ENCODE results near the gene HEPHL1. TPM values are rescaled to one million over a fixed set of nuclear protein-coding genes. Genes with fewer than 3 reads are reported as not detected.

The HEPHL1 gene
- total and polyA plus RNA-seq, 2 experiments from 2014 or later, result 0.07 to 0.21 TPM

DNA sequence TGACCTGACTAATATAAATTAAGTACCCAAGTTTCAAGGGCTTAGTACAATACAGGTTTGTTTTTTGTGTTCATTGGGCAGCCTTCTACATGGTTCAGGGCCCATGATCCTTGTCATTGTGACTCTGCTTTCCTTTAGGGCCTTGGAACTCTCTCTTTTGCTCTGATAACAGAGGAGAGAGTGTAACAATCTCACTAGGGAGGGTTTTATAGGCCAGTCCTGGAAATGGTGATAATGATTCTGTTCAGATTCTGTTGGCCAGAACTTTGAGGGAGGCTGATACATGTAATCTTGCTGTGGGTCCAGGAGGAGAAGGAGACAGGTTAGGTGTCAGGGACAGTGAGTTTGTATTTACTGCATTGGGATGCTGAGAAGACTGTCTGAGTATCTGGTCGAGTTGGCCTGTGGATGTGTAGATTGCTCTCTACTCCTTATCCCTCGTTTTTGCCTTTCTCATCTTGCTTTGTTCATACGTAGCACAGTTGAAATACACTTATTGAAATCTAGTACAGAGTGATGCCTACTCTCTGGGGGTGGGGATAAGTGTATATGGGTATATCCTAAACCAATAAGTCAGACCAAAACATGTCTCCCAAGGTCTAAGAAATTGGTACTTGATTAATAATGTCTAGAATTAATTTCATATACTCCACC, 37.5 kb upstream of the HEPHL1 start:
- peaks cover 2% of the 10 kb centered on the region; the same call in 2 of the 3 replicates for H3K4me1 Mint-ChIP-seq
- no peak overlapping the region for H3K27ac Mint-ChIP-seq
- ATAC-seq (no peak), DNase-seq (ENCODE audit: low spot score) (no peak)
- no peaks in the 10 kb centered on the region for H3F3A ChIP-seq (replicated peaks; ENCODE audit: low read depth)
- no peaks in the 10 kb centered on the region for H3K9me3 Mint-ChIP-seq
- 0 out of 2 replicates have a peak overlapping the region, but pooled peaks have one; percentile 14 for H2AFZ ChIP-seq
- H3K4me1 ChIP-seq (ENCODE audit: insufficient read depth), result no peaks in the 10 kb centered on the region
- TF ChIP-seq, protein P1, sequence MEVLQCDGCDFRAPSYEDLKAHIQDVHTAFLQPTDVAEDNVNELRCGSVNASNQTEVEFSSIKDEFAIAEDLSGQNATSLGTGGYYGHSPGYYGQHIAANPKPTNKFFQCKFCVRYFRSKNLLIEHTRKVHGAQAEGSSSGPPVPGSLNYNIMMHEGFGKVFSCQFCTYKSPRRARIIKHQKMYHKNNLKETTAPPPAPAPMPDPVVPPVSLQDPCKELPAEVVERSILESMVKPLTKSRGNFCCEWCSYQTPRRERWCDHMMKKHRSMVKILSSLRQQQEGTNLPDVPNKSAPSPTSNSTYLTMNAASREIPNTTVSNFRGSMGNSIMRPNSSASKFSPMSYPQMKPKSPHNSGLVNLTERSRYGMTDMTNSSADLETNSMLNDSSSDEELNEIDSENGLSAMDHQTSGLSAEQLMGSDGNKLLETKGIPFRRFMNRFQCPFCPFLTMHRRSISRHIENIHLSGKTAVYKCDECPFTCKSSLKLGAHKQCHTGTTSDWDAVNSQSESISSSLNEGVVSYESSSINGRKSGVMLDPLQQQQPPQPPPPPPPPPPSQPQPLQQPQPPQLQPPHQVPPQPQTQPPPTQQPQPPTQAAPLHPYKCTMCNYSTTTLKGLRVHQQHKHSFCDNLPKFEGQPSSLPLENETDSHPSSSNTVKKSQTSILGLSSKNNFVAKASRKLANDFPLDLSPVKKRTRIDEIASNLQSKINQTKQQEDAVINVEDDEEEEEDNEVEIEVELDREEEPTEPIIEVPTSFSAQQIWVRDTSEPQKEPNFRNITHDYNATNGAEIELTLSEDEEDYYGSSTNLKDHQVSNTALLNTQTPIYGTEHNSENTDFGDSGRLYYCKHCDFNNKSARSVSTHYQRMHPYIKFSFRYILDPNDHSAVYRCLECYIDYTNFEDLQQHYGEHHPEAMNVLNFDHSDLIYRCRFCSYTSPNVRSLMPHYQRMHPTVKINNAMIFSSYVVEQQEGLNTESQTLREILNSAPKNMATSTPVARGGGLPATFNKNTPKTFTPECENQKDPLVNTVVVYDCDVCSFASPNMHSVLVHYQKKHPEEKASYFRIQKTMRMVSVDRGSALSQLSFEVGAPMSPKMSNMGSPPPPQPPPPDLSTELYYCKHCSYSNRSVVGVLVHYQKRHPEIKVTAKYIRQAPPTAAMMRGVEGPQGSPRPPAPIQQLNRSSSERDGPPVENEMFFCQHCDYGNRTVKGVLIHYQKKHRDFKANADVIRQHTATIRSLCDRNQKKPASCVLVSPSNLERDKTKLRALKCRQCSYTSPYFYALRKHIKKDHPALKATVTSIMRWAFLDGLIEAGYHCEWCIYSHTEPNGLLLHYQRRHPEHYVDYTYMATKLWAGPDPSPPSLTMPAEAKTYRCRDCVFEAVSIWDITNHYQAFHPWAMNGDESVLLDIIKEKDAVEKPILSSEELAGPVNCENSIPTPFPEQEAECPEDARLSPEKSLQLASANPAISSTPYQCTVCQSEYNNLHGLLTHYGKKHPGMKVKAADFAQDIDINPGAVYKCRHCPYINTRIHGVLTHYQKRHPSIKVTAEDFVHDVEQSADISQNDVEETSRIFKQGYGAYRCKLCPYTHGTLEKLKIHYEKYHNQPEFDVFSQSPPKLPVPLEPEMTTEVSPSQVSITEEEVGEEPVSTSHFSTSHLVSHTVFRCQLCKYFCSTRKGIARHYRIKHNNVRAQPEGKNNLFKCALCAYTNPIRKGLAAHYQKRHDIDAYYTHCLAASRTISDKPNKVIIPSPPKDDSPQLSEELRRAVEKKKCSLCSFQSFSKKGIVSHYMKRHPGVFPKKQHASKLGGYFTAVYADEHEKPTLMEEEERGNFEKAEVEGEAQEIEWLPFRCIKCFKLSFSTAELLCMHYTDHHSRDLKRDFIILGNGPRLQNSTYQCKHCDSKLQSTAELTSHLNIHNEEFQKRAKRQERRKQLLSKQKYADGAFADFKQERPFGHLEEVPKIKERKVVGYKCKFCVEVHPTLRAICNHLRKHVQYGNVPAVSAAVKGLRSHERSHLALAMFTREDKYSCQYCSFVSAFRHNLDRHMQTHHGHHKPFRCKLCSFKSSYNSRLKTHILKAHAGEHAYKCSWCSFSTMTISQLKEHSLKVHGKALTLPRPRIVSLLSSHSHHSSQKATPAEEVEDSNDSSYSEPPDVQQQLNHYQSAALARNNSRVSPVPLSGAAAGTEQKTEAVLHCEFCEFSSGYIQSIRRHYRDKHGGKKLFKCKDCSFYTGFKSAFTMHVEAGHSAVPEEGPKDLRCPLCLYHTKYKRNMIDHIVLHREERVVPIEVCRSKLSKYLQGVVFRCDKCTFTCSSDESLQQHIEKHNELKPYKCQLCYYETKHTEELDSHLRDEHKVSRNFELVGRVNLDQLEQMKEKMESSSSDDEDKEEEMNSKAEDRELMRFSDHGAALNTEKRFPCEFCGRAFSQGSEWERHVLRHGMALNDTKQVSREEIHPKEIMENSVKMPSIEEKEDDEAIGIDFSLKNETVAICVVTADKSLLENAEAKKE (CRISPR knock-in tag; IDR thresholded peaks at IDR 0.05), result no peak
- no peaks in the 10 kb centered on the region for H3K27me3 Mint-ChIP-seq (ENCODE audit: insufficient read depth, low read depth, poor library complexity)
- H3K9me2 ChIP-seq (ENCODE audit: insufficient read depth), result no peaks in the 10 kb centered on the region
- no peaks in the 10 kb centered on the region for H3K36me3 ChIP-seq (ENCODE audit: insufficient read depth)
- no peak overlapping the region for H3K4me3 ChIP-seq
- H3K4me2 ChIP-seq, result no peak overlapping the region
- H3K27me3 ChIP-seq (ENCODE audit: insufficient read depth), result no peaks in the 10 kb centered on the region
- no peak overlapping the region for H3K27ac ChIP-seq (ENCODE audit: low read depth)
- H4K20me1 ChIP-seq (replicated peaks; ENCODE audit: insufficient read depth), result no peaks in the 10 kb centered on the region; the same call in 1 of the 2 replicates
- H3K36me3 Mint-ChIP-seq (ENCODE audit: low read depth), result no peaks in the 10 kb centered on the region
- no peak overlapping the region for H3K4me3 Mint-ChIP-seq
- no peaks in the 10 kb centered on the region for H3K79me2 ChIP-seq (replicated peaks; ENCODE audit: insufficient read depth)

DNA sequence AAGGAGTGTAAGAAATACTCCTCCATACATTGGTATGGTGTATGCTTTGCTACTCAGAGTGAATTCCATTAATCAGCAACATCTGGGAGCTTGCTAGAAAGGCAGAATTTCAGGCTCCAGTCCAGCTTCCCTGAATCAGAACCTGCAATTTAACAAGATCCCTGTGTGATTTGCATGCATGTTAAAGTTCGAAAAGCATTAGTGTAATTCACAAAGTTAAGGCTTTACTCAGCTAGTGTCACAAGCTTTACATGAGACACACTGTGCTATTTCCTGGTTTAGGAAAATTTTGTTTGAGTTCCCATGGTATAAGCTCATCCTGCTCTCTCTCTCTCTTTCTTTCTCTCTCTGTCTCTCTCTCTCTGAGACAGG, 37.0 kb upstream of the HEPHL1 start:
- no peaks in the 10 kb centered on the region for H3K4me1 ChIP-seq (ENCODE audit: insufficient read depth)
- H3K9me2 ChIP-seq (ENCODE audit: insufficient read depth), result no peaks in the 10 kb centered on the region
- ATAC-seq, result no peak
- H3K4me2 ChIP-seq, result no peak overlapping the region
- no peaks in the 10 kb centered on the region; the same call in 1 of the 2 replicates for H4K20me1 ChIP-seq (replicated peaks; ENCODE audit: insufficient read depth)
- peaks cover 2% of the 10 kb centered on the region; the same call in 2 of the 3 replicates for H3K4me1 Mint-ChIP-seq
- H2AFZ ChIP-seq, result 0 out of 2 replicates have a peak overlapping the region, but pooled peaks have one; percentile 10
- no peaks in the 10 kb centered on the region for H3K9me3 Mint-ChIP-seq
- H3K27ac ChIP-seq (ENCODE audit: low read depth), result no peak overlapping the region
- no peak overlapping the region for H3K4me3 Mint-ChIP-seq
- no peaks in the 10 kb centered on the region for H3K27me3 Mint-ChIP-seq (ENCODE audit: insufficient read depth, low read depth, poor library complexity)
- no peaks in the 10 kb centered on the region for H3K27me3 ChIP-seq (ENCODE audit: insufficient read depth)
- H3K36me3 ChIP-seq (ENCODE audit: insufficient read depth), result no peaks in the 10 kb centered on the region
- H3F3A ChIP-seq (replicated peaks; ENCODE audit: low read depth), result no peaks in the 10 kb centered on the region
- H3K79me2 ChIP-seq (replicated peaks; ENCODE audit: insufficient read depth), result no peaks in the 10 kb centered on the region
- H3K4me3 ChIP-seq, result no peak overlapping the region
- DNase-seq (ENCODE audit: low spot score), result no peak
- H3K27ac Mint-ChIP-seq, result no peak overlapping the region
- no peaks in the 10 kb centered on the region for H3K36me3 Mint-ChIP-seq (ENCODE audit: low read depth)
- no peak for TF ChIP-seq CREB1 (CRISPR knock-in tag; IDR thresholded peaks at IDR 0.05; ENCODE audit: low read depth)
- TF ChIP-seq EZH2phosphoT487 (IDR thresholded peaks at IDR 0.05; ENCODE audit: unreplicated experiment), result no peak
- TF ChIP-seq, protein P2, sequence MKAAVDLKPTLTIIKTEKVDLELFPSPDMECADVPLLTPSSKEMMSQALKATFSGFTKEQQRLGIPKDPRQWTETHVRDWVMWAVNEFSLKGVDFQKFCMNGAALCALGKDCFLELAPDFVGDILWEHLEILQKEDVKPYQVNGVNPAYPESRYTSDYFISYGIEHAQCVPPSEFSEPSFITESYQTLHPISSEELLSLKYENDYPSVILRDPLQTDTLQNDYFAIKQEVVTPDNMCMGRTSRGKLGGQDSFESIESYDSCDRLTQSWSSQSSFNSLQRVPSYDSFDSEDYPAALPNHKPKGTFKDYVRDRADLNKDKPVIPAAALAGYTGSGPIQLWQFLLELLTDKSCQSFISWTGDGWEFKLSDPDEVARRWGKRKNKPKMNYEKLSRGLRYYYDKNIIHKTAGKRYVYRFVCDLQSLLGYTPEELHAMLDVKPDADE (IDR thresholded peaks at IDR 0.05), result no peak
- no peak for TF ChIP-seq ZNF114 (CRISPR knock-in tag; IDR thresholded peaks at IDR 0.05)
- no peak for TF ChIP-seq ZNF331 (CRISPR knock-in tag; IDR thresholded peaks at IDR 0.05; ENCODE audit: low read depth)
- no peak for TF ChIP-seq JUNB (IDR thresholded peaks at IDR 0.05; ENCODE audit: unreplicated experiment)
- TF ChIP-seq, protein P3, sequence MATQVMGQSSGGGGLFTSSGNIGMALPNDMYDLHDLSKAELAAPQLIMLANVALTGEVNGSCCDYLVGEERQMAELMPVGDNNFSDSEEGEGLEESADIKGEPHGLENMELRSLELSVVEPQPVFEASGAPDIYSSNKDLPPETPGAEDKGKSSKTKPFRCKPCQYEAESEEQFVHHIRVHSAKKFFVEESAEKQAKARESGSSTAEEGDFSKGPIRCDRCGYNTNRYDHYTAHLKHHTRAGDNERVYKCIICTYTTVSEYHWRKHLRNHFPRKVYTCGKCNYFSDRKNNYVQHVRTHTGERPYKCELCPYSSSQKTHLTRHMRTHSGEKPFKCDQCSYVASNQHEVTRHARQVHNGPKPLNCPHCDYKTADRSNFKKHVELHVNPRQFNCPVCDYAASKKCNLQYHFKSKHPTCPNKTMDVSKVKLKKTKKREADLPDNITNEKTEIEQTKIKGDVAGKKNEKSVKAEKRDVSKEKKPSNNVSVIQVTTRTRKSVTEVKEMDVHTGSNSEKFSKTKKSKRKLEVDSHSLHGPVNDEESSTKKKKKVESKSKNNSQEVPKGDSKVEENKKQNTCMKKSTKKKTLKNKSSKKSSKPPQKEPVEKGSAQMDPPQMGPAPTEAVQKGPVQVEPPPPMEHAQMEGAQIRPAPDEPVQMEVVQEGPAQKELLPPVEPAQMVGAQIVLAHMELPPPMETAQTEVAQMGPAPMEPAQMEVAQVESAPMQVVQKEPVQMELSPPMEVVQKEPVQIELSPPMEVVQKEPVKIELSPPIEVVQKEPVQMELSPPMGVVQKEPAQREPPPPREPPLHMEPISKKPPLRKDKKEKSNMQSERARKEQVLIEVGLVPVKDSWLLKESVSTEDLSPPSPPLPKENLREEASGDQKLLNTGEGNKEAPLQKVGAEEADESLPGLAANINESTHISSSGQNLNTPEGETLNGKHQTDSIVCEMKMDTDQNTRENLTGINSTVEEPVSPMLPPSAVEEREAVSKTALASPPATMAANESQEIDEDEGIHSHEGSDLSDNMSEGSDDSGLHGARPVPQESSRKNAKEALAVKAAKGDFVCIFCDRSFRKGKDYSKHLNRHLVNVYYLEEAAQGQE (IDR thresholded peaks at IDR 0.05; ENCODE audit: unreplicated experiment), result no peak
